ENCODE measurements around the gene LDLRAD3. TPM values are rescaled to one million over a fixed set of nuclear protein-coding genes. Genes with fewer than 3 reads are reported as not detected.

Gene LDLRAD3
- total RNA-seq, 1 donor from 2014 or later = 8.6 TPM

- Mint-ChIP-seq H3K36me3 (ENCODE audit: low read depth) (no peaks in the 10 kb centered on the region), H3K27me3 (ENCODE audit: low read depth) (no peaks in the 10 kb centered on the region), H3K9me3 (ENCODE audit: low read depth) (no peaks in the 10 kb centered on the region), H3K4me3 (ENCODE audit: unreplicated experiment) (no peak overlapping the region), H3K27ac (ENCODE audit: unreplicated experiment) (no peak overlapping the region), H3K4me1 (ENCODE audit: low read depth) (peaks cover 28% of the 10 kb centered on the region)
- no peak for TF ChIP-seq CTCF (IDR thresholded peaks at IDR 0.05)
- no peak for DNase-seq (ENCODE audit: low spot score)
Measured at GRCh38 chr11:36156161-36156816, 212.4 kb downstream of the LDLRAD3 start.

GRCh38 chr11:36156817-36157519, 213.1 kb downstream of the LDLRAD3 start:
- no peaks in the 10 kb centered on the region for H3K9me3 Mint-ChIP-seq (ENCODE audit: low read depth)
- DNase-seq (ENCODE audit: low spot score) = no peak
- H3K27me3 Mint-ChIP-seq (ENCODE audit: low read depth) = no peaks in the 10 kb centered on the region
- TF ChIP-seq CTCF (IDR thresholded peaks at IDR 0.05) = peak; percentile 35
- H3K36me3 Mint-ChIP-seq (ENCODE audit: low read depth) = no peaks in the 10 kb centered on the region
- no peak overlapping the region for H3K27ac Mint-ChIP-seq (ENCODE audit: unreplicated experiment)
- no peak overlapping the region for H3K4me3 Mint-ChIP-seq (ENCODE audit: unreplicated experiment)
- H3K4me1 Mint-ChIP-seq (ENCODE audit: low read depth) = peaks cover 34% of the 10 kb centered on the region

- TF ChIP-seq CTCF (IDR thresholded peaks at IDR 0.05) = no peak
- Mint-ChIP-seq H3K4me3 (ENCODE audit: unreplicated experiment) (no peak overlapping the region), H3K9me3 (ENCODE audit: low read depth) (no peaks in the 10 kb centered on the region), H3K27ac (ENCODE audit: unreplicated experiment) (no peak overlapping the region), H3K27me3 (ENCODE audit: low read depth) (no peaks in the 10 kb centered on the region), H3K36me3 (ENCODE audit: low read depth) (no peaks in the 10 kb centered on the region), H3K4me1 (ENCODE audit: low read depth) (peaks cover 32% of the 10 kb centered on the region)
- DNase-seq (ENCODE audit: low spot score) = no peak
Measured at GRCh38 chr11:36160091-36160490, 216.2 kb downstream of the LDLRAD3 start.

- H3K27me3 Mint-ChIP-seq (ENCODE audit: low read depth) = no peaks in the 10 kb centered on the region
- H3K4me3 Mint-ChIP-seq (ENCODE audit: unreplicated experiment) = no peak overlapping the region
- no peak overlapping the region for H3K27ac Mint-ChIP-seq (ENCODE audit: unreplicated experiment)
- H3K36me3 Mint-ChIP-seq (ENCODE audit: low read depth) = no peaks in the 10 kb centered on the region
- H3K4me1 Mint-ChIP-seq (ENCODE audit: low read depth) = peaks cover 34% of the 10 kb centered on the region
- DNase-seq (ENCODE audit: low spot score) = no peak
- TF ChIP-seq CTCF (IDR thresholded peaks at IDR 0.05) = no peak
- no peaks in the 10 kb centered on the region for H3K9me3 Mint-ChIP-seq (ENCODE audit: low read depth)
Measured at GRCh38 chr11:36161572-36161971, 217.7 kb downstream of the LDLRAD3 start.

- DNase-seq (ENCODE audit: low spot score) = no peak
- Mint-ChIP-seq H3K27ac (ENCODE audit: unreplicated experiment) (no peak overlapping the region), H3K4me1 (ENCODE audit: low read depth) (peaks cover 28% of the 10 kb centered on the region), H3K9me3 (ENCODE audit: low read depth) (no peaks in the 10 kb centered on the region), H3K36me3 (ENCODE audit: low read depth) (no peaks in the 10 kb centered on the region), H3K27me3 (ENCODE audit: low read depth) (no peaks in the 10 kb centered on the region), H3K4me3 (ENCODE audit: unreplicated experiment) (no peak overlapping the region)
- no peak for TF ChIP-seq CTCF (IDR thresholded peaks at IDR 0.05)
Measured at GRCh38 chr11:36162006-36162882, 218.4 kb downstream of the LDLRAD3 start.
